ENCODE data around the gene FCRL1. TPM values are rescaled to one million over a fixed set of nuclear protein-coding genes. Genes with fewer than 3 reads are reported as not detected.

The FCRL1 gene
- total RNA-seq, 1 experiment from 2014 or later, result not detected

DNA sequence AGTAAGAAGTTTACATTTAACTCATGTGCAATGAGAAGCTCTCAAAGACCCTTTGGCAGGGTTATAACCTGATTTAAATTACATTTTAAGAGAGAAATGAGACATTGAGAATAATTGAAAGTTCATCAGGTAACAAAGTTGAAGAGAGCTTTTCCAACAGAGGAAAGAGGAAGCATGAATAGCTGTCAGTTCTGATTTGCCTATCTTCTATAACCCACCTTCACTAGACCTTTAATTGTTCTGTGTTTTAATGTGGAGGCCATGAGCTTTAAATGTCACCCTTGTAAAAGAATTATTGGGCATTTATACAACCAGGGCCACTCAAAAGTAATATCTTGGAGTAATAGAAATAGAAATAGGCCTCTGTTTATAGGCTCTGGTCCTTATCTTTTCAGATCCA is 9.3 kb upstream of the FCRL1 start:
- H3K79me1 ChIP-seq (ENCODE audit: insufficient read depth, low read depth, low read length, poor library complexity, severe bottlenecking), result no peaks in the 10 kb centered on the region
- no peaks in the 10 kb centered on the region for H3K9me3 ChIP-seq (ENCODE audit: control insufficient read depth, low read depth, low read length)
- no peak overlapping the region for H3T11ph ChIP-seq (ENCODE audit: low read length)
- H4K5ac ChIP-seq (ENCODE audit: insufficient read length, low read depth, low read length), result no peak overlapping the region
- H2AFZ ChIP-seq (ENCODE audit: low read length), result no peak overlapping the region
- no peaks in the 10 kb centered on the region for H3K27me3 ChIP-seq (ENCODE audit: insufficient read depth, low read length)
- Mint-ChIP-seq H3K4me1 (no peaks in the 10 kb centered on the region), H3K27me3 (ENCODE audit: low read depth) (peaks cover 2% of the 10 kb centered on the region), H3K36me3 (ENCODE audit: insufficient read depth in 1 of 3, low read depth in 3 of 3) (no peaks in the 10 kb centered on the region), H3K9me3 (no peaks in the 10 kb centered on the region), H3K4me3 (no peak overlapping the region), H3K27ac (no peak overlapping the region)
- no peak overlapping the region for H2BK5ac ChIP-seq (ENCODE audit: insufficient read length, low read length)
- no peaks in the 10 kb centered on the region for H3K4me1 ChIP-seq (ENCODE audit: insufficient read depth, low read length)
- H4K20me1 ChIP-seq (ENCODE audit: control insufficient read depth, insufficient read depth, insufficient read length), result no peaks in the 10 kb centered on the region
- H2BK12ac ChIP-seq (ENCODE audit: insufficient read length, low read depth, low read length), result no peak overlapping the region
- no peaks in the 10 kb centered on the region for H3K79me2 ChIP-seq (ENCODE audit: insufficient read depth, low read length)
- H3K23ac ChIP-seq (ENCODE audit: insufficient read length, low read depth, low read length), result no peak overlapping the region
- no peaks in the 10 kb centered on the region for H3K23me2 ChIP-seq (ENCODE audit: insufficient read length, low read depth, low read length, poor library complexity, severe bottlenecking)
- H4K8ac ChIP-seq (replicated peaks; ENCODE audit: insufficient read length, low read depth, low read length), result no peak overlapping the region
- H3K27ac ChIP-seq (ENCODE audit: insufficient read length, low read depth, low read length), result no peak overlapping the region
- no peak overlapping the region for H3K9ac ChIP-seq (ENCODE audit: extremely low read depth, insufficient read length, low read length)
- no peak overlapping the region for H3K4ac ChIP-seq (ENCODE audit: low read depth, low read length)
- no peak overlapping the region for H2BK20ac ChIP-seq (ENCODE audit: low read depth, low read length, poor library complexity, severe bottlenecking)
- H3K18ac ChIP-seq (ENCODE audit: insufficient read length, low read depth, low read length), result no peak overlapping the region
- H3K4me2 ChIP-seq (ENCODE audit: insufficient read depth, insufficient read length, low read length), result no peak overlapping the region
- no peak overlapping the region for H2BK120ac ChIP-seq (ENCODE audit: low read depth, low read length, poor library complexity, severe bottlenecking)
- no peak overlapping the region for H2AK5ac ChIP-seq (ENCODE audit: insufficient read length, low read length)
- no peak for DNase-seq
- TF ChIP-seq CTCF (conservative IDR thresholded peaks at IDR 0.05), result no peak
- H3K56ac ChIP-seq (ENCODE audit: insufficient read length, low read depth, low read length), result no peak overlapping the region
- no peak overlapping the region for H4K91ac ChIP-seq (ENCODE audit: insufficient read length, low read depth, low read length)
- H3K14ac ChIP-seq (ENCODE audit: insufficient read depth, low read length), result no peak overlapping the region
- H2BK15ac ChIP-seq (ENCODE audit: low read depth, low read length), result no peak overlapping the region

Measured in H9 (cell line).